Vagina (tissue), 2 donors: ENCODE data around the gene XIRP2.

Source experiments
- POLR2A ChIP-seq, 2 donors: fragments of 450-650 bp; IDR thresholded peaks; one replicate each; pipeline ENCODE4 v1.6.1; 2017; ENCODE audit warnings: antibody characterized with exemption in 2 of 2, mild to moderate bottlenecking in 2 of 2, moderate library complexity in 2 of 2
- POLR2AphosphoS5 ChIP-seq, 2 donors: sonication (generic); formaldehyde crosslinking; IDR thresholded peaks; one replicate each; pipeline ENCODE4 v1.9.0; 2017; ENCODE audit warnings: antibody characterized with exemption in 2 of 2, mild to moderate bottlenecking in 2 of 2, low read depth in 1 of 2; ENCODE audit not compliant: insufficient read depth in 1 of 2
- TF ChIP-seq, protein P1 (sequence below), 3 experiments: fragments of 450-650 bp in 2 of 3; fragments of 200-600 bp in 1 of 3; sonication (generic) in 1 of 3; IDR thresholded peaks; one replicate each; pipeline ENCODE4 v1.5.1; 2017 to 2019; ENCODE audit warnings: antibody characterized with exemption in 3 of 3, mild to moderate bottlenecking in 2 of 3, moderate library complexity in 2 of 3

DNA sequence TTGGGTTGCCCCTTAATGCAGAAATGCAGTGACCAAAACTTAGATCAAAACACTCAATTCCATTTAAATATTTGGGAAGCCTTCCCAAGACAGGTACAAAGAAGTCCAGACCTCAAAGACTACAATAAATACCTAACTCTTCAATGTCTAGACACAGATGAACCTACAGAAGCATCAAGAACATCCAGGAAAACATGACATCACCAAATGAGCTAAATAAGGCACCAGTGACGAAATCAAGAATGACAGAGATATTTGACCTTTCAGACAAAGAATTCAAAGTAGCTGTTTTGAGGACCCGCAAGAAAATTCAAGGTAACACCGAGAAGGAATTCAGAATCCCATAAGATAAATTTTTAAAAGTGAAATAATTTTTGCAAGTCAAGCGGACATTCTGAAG lies 140.2 kb downstream of the XIRP2 start:
- TF ChIP-seq POLR2A (IDR thresholded peaks at IDR 0.05): no peak
- TF ChIP-seq, protein P1, sequence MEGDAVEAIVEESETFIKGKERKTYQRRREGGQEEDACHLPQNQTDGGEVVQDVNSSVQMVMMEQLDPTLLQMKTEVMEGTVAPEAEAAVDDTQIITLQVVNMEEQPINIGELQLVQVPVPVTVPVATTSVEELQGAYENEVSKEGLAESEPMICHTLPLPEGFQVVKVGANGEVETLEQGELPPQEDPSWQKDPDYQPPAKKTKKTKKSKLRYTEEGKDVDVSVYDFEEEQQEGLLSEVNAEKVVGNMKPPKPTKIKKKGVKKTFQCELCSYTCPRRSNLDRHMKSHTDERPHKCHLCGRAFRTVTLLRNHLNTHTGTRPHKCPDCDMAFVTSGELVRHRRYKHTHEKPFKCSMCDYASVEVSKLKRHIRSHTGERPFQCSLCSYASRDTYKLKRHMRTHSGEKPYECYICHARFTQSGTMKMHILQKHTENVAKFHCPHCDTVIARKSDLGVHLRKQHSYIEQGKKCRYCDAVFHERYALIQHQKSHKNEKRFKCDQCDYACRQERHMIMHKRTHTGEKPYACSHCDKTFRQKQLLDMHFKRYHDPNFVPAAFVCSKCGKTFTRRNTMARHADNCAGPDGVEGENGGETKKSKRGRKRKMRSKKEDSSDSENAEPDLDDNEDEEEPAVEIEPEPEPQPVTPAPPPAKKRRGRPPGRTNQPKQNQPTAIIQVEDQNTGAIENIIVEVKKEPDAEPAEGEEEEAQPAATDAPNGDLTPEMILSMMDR (IDR thresholded peaks at IDR 0.05): no peak
- TF ChIP-seq POLR2AphosphoS5 (IDR thresholded peaks at IDR 0.05; ENCODE audit: insufficient read depth in 1 of 2, low read depth in 1 of 2): no peak
